Right ventricle myocardium inferior (tissue), 1 donor: ENCODE measurements around the gene TBC1D5. TPM values are rescaled to one million over a fixed set of nuclear protein-coding genes. Genes with fewer than 3 reads are reported as not detected.

Experiments used
- ATAC-seq: fragments of 200-7000 bp; cut with Tn5 transposase; one replicate; pipeline ENCODE4 v1.9.1; 2020; ENCODE audit warnings: mild to moderate bottlenecking, moderate library complexity
- DNase-seq: peaks from one replicate; pipeline ENCODE4 v3.0.0; 2021; ENCODE audit errors: missing footprints
- intact Hi-C: fragments of 100-400 bp; cut with DNase I; formaldehyde crosslinking; loops from one replicate; pipeline ENCODE4 v1.11.0; 2022
- total RNA-seq: library from RNA; stranded (reverse); fragmentation: NEBNext Ultra II Directional; extraction: Animal tissue kit (Norgen Biotek cat#: 25700); gene quantifications from one replicate; pipeline ENCODE4 v1.2.1, GENCODE V29; 2021
- donor health status: DM: no; HTN: yes; CAD: no; lungs with severe emphysema.

TBC1D5 gene
- total RNA-seq, 1 donor from 2014 or later = 34.4 TPM

GRCh38 chr3:17580901-17581300, 161.5 kb downstream of the TBC1D5 start:
- intact Hi-C loops = no loop called here
- no peak for ATAC-seq

GRCh38 chr3:17579289-17580031, 163.0 kb downstream of the TBC1D5 start:
- intact Hi-C loops = no loop called here

More at GRCh38 chr3:17580901-17581300, 161.5 kb downstream of the TBC1D5 start:
- DNase-seq = no peak

GRCh38 chr3:17577796-17578520, 164.5 kb downstream of the TBC1D5 start:
- intact Hi-C loops = no loop called here
- no peak for ATAC-seq
- DNase-seq = no peak

More at GRCh38 chr3:17579289-17580031, 163.0 kb downstream of the TBC1D5 start:
- ATAC-seq = no peak
- no peak for DNase-seq

GRCh38 chr3:17573396-17573795, 169.0 kb downstream of the TBC1D5 start:
- intact Hi-C loops = no loop called here
- DNase-seq (no peak), ATAC-seq (no peak)

- intact Hi-C loops = no loop called here
- ATAC-seq = no peak
These were observed 170.7 kb downstream of the TBC1D5 start for GRCh38 chr3:17571686-17572085.

GRCh38 chr3:17562845-17563244, 179.6 kb downstream of the TBC1D5 start:
- intact Hi-C loops = no loop called here
- ATAC-seq (no peak), DNase-seq (no peak)

More at GRCh38 chr3:17571686-17572085, 170.7 kb downstream of the TBC1D5 start:
- DNase-seq = no peak

GRCh38 chr3:17558565-17558964, 183.9 kb downstream of the TBC1D5 start:
- DNase-seq = no peak

GRCh38 chr3:17557749-17558463, 184.5 kb downstream of the TBC1D5 start:
- DNase-seq = no peak
- ATAC-seq = no peak
- intact Hi-C loops = loop anchor here (10.0 kb wide), 1 partner anchor 87 kb away; no protein-coding TSS in a partner anchor

More at GRCh38 chr3:17558565-17558964, 183.9 kb downstream of the TBC1D5 start:
- ATAC-seq = no peak
- intact Hi-C loops = loop anchor here (10.0 kb wide), 1 partner anchor 86 kb away; no protein-coding TSS in a partner anchor

- ATAC-seq (no peak), DNase-seq (no peak)
- intact Hi-C loops = loop anchor here (10.0 kb wide), 1 partner anchor 89 kb away; no protein-coding TSS in a partner anchor
These were observed 186.9 kb downstream of the TBC1D5 start for GRCh38 chr3:17555525-17555924.

GRCh38 chr3:17554078-17554477, 188.4 kb downstream of the TBC1D5 start:
- no peak for ATAC-seq
- intact Hi-C loops = loop anchor here (10.0 kb wide), 1 partner anchor 91 kb away; no protein-coding TSS in a partner anchor

GRCh38 chr3:17553080-17553479, 189.4 kb downstream of the TBC1D5 start:
- intact Hi-C loops = loop anchor here (10.0 kb wide), 1 partner anchor 92 kb away; no protein-coding TSS in a partner anchor
- ATAC-seq (peak; percentile 88), DNase-seq (no peak)

More at GRCh38 chr3:17554078-17554477, 188.4 kb downstream of the TBC1D5 start:
- no peak for DNase-seq

GRCh38 chr3:17552351-17552750, 190.1 kb downstream of the TBC1D5 start:
- ATAC-seq (no peak), DNase-seq (no peak)
- intact Hi-C loops = loop anchor here (10.0 kb wide), 1 partner anchor 92 kb away; no protein-coding TSS in a partner anchor

- DNase-seq = no peak
- intact Hi-C loops = loop anchor here (10.0 kb wide), 1 partner anchor 93 kb away; no protein-coding TSS in a partner anchor
These were observed 190.5 kb downstream of the TBC1D5 start for GRCh38 chr3:17551895-17552294.

GRCh38 chr3:17551333-17551732, 191.1 kb downstream of the TBC1D5 start:
- intact Hi-C loops = loop anchor here (10.0 kb wide), 1 partner anchor 93 kb away; no protein-coding TSS in a partner anchor
- no peak for DNase-seq
- no peak for ATAC-seq

More at GRCh38 chr3:17551895-17552294, 190.5 kb downstream of the TBC1D5 start:
- ATAC-seq = no peak

GRCh38 chr3:17550624-17551023, 191.8 kb downstream of the TBC1D5 start:
- ATAC-seq (no peak), DNase-seq (no peak)
- intact Hi-C loops = loop anchor here (10.0 kb wide), 1 partner anchor 94 kb away; no protein-coding TSS in a partner anchor

GRCh38 chr3:17546500-17547255, 195.8 kb downstream of the TBC1D5 start:
- DNase-seq = no peak
- intact Hi-C loops = no loop called here

GRCh38 chr3:17544632-17545031, 197.8 kb downstream of the TBC1D5 start:
- DNase-seq (no peak), ATAC-seq (no peak)
- intact Hi-C loops = no loop called here

More at GRCh38 chr3:17546500-17547255, 195.8 kb downstream of the TBC1D5 start:
- no peak for ATAC-seq

GRCh38 chr3:17542591-17542990, 199.8 kb downstream of the TBC1D5 start:
- no peak for ATAC-seq
- intact Hi-C loops = no loop called here
- DNase-seq = no peak
